Loucy (cell line): ENCODE data around the gene MCC.

ENCODE experiments used
- EZH2phosphoT487 ChIP-seq: fragments of 200-600 bp; IDR thresholded peaks from 2 replicates; pipeline ENCODE4 v1.6.1; 2018; ENCODE audit warnings: antibody characterized with exemption, mild to moderate bottlenecking, moderate library complexity, borderline replicate concordance
- TF ChIP-seq, protein P1 (sequence below): fragments of 200-600 bp; sonication (generic); conservative IDR thresholded peaks from 2 replicates; pipeline ENCODE4 v1.5.1; 2014; ENCODE audit warnings: mild to moderate bottlenecking, antibody characterized with exemption, low read length

- TF ChIP-seq, protein P1, sequence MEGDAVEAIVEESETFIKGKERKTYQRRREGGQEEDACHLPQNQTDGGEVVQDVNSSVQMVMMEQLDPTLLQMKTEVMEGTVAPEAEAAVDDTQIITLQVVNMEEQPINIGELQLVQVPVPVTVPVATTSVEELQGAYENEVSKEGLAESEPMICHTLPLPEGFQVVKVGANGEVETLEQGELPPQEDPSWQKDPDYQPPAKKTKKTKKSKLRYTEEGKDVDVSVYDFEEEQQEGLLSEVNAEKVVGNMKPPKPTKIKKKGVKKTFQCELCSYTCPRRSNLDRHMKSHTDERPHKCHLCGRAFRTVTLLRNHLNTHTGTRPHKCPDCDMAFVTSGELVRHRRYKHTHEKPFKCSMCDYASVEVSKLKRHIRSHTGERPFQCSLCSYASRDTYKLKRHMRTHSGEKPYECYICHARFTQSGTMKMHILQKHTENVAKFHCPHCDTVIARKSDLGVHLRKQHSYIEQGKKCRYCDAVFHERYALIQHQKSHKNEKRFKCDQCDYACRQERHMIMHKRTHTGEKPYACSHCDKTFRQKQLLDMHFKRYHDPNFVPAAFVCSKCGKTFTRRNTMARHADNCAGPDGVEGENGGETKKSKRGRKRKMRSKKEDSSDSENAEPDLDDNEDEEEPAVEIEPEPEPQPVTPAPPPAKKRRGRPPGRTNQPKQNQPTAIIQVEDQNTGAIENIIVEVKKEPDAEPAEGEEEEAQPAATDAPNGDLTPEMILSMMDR: no peak
- no peak for TF ChIP-seq EZH2phosphoT487
Observed at GRCh38 chr5:113503146-113503545, 14.9 kb upstream of the MCC start.
